Astrocyte (in vitro differentiated cells and primary cell): ENCODE measurements around the gene MCAT. TPM values are rescaled to one million over a fixed set of nuclear protein-coding genes. Genes with fewer than 3 reads are reported as not detected.

Experiments used
- DNase-seq: peaks from one replicate; pipeline ENCODE4 v3.0.0-alpha.2; 2010; ENCODE audit warnings: low read depth
- FAIRE-seq: peaks from 2 replicates; lab custom pipeline; 2011; peaks lifted over from hg19 to GRCh38; lab: Jason Lieb, UNC
- H2AFZ ChIP-seq: 2 replicates; pipeline ENCODE4 v1.6.0; 2012; ENCODE audit warnings: low read depth, low read length, inconsistent platforms
- H3K27ac ChIP-seq: 2 replicates; pipeline ENCODE4 v1.5.1; 2011; ENCODE audit warnings: low read depth, low read length, inconsistent platforms
- H3K27me3 ChIP-seq: 2 replicates; pipeline ENCODE4 v1.6.0; 2011; ENCODE audit warnings: low read length, inconsistent platforms; ENCODE audit not compliant: insufficient read depth
- H3K36me3 ChIP-seq: 2 replicates; pipeline ENCODE4 v1.5.1; 2011; ENCODE audit warnings: low read length, inconsistent platforms; ENCODE audit not compliant: insufficient read depth
- H3K4me1 ChIP-seq: 2 replicates; pipeline ENCODE4 v1.5.1; 2011; ENCODE audit warnings: low read length, inconsistent platforms; ENCODE audit not compliant: insufficient read depth
- H3K4me2 ChIP-seq: 2 replicates; pipeline ENCODE4 v1.6.0; 2012; ENCODE audit warnings: low read length, inconsistent platforms
- H3K4me3 ChIP-seq: 2 replicates; pipeline ENCODE4 v1.5.1; 2011; ENCODE audit warnings: low read depth, mild to moderate bottlenecking, low read length, inconsistent platforms; ENCODE audit not compliant: insufficient read depth
- H3K79me2 ChIP-seq: 2 replicates; pipeline ENCODE4 v1.6.0; 2012; ENCODE audit warnings: mild to moderate bottlenecking, low read length, inconsistent platforms; ENCODE audit not compliant: insufficient read depth
- H3K9ac ChIP-seq: 2 replicates; pipeline ENCODE4 v1.6.0; 2012; ENCODE audit warnings: mild to moderate bottlenecking, low read length, inconsistent platforms
- H3K9me3 ChIP-seq: 2 replicates; pipeline ENCODE4 v1.5.1; 2012; ENCODE audit warnings: low read depth, mild to moderate bottlenecking, low read length, inconsistent platforms; ENCODE audit not compliant: insufficient read depth
- H4K20me1 ChIP-seq: 2 replicates; pipeline ENCODE4 v1.6.0; 2012; ENCODE audit warnings: low read length, inconsistent platforms; ENCODE audit not compliant: insufficient read depth
- H3K27ac Mint-ChIP-seq: one replicate; pipeline ENCODE4 v1.8.0; 2021; ENCODE audit warnings: mild to moderate bottlenecking, mixed read lengths; ENCODE audit not compliant: unreplicated experiment
- H3K27me3 Mint-ChIP-seq: one replicate; pipeline ENCODE4 v1.8.0; 2021; ENCODE audit warnings: low read depth, mixed read lengths; ENCODE audit not compliant: unreplicated experiment
- H3K36me3 Mint-ChIP-seq: one replicate; pipeline ENCODE4 v1.8.0; 2021; ENCODE audit warnings: low read depth, mixed read lengths; ENCODE audit not compliant: unreplicated experiment
- H3K4me1 Mint-ChIP-seq: one replicate; pipeline ENCODE4 v1.8.0; 2021; ENCODE audit warnings: low read depth, mixed read lengths; ENCODE audit not compliant: unreplicated experiment
- H3K4me3 Mint-ChIP-seq: one replicate; pipeline ENCODE4 v1.8.0; 2021; ENCODE audit warnings: mild to moderate bottlenecking, moderate library complexity, mixed read lengths; ENCODE audit not compliant: unreplicated experiment
- H3K9me3 Mint-ChIP-seq: one replicate; pipeline ENCODE4 v1.8.0; 2021; ENCODE audit warnings: mild to moderate bottlenecking, mixed read lengths; ENCODE audit not compliant: unreplicated experiment
- CTCF ChIP-seq: IDR thresholded peaks from 2 replicates; pipeline ENCODE4 v1.5.1; 2011; ENCODE audit warnings: low read depth, mild to moderate bottlenecking, inconsistent platforms, low read length, moderate library complexity; ENCODE audit not compliant: insufficient read depth
- EZH2 ChIP-seq: IDR thresholded peaks from 2 replicates; pipeline ENCODE4 v1.6.1; 2012; ENCODE audit warnings: mild to moderate bottlenecking, low read length, inconsistent platforms; ENCODE audit not compliant: insufficient read depth
- total RNA-seq: library from RNA; stranded (reverse); gene quantifications from 2 replicates; pipeline ENCODE4 v1.2.1, GENCODE V29; 2021

The MCAT gene
- total RNA-seq, 1 donor from 2014 or later = 15.1 TPM

GRCh38 chr22:43114958-43115357, 28.2 kb downstream of the MCAT start:
- peaks cover 42% of the 10 kb centered on the region for H3K27me3 Mint-ChIP-seq
- Histone ChIP-seq H3K4me1 (peaks cover 7% of the 10 kb centered on the region), H3K79me2 (no peaks in the 10 kb centered on the region), H3K27ac (no peak overlapping the region), H3K36me3 (no peaks in the 10 kb centered on the region), H3K4me2 (no peak overlapping the region), H3K4me3 (no peak overlapping the region), H3K9me3 (no peaks in the 10 kb centered on the region), H2AFZ (no peak overlapping the region), H3K27me3 (peaks cover 31% of the 10 kb centered on the region), H4K20me1 (no peaks in the 10 kb centered on the region), H3K9ac (no peak overlapping the region)
- peaks cover 5% of the 10 kb centered on the region for H3K9me3 Mint-ChIP-seq
- no peaks in the 10 kb centered on the region for H3K4me1 Mint-ChIP-seq
- H3K36me3 Mint-ChIP-seq = no peaks in the 10 kb centered on the region
- TF ChIP-seq CTCF (no peak), EZH2 (no peak)
- no peak overlapping the region for H3K27ac Mint-ChIP-seq
- no peak for DNase-seq
- FAIRE-seq = no peak
- no peak overlapping the region for H3K4me3 Mint-ChIP-seq

- no peaks in the 10 kb centered on the region for H3K4me1 Mint-ChIP-seq
- DNase-seq = no peak
- H3K27me3 Mint-ChIP-seq = peaks cover 49% of the 10 kb centered on the region
- Histone ChIP-seq H3K4me2 (no peak overlapping the region), H3K36me3 (no peaks in the 10 kb centered on the region), H3K4me3 (no peak overlapping the region), H3K27me3 (peaks cover 39% of the 10 kb centered on the region), H3K4me1 (peaks cover 7% of the 10 kb centered on the region), H4K20me1 (no peaks in the 10 kb centered on the region), H2AFZ (no peak overlapping the region), H3K27ac (no peak overlapping the region), H3K9me3 (no peaks in the 10 kb centered on the region), H3K9ac (no peak overlapping the region), H3K79me2 (no peaks in the 10 kb centered on the region)
- no peak overlapping the region for H3K4me3 Mint-ChIP-seq
- H3K9me3 Mint-ChIP-seq = peaks cover 5% of the 10 kb centered on the region
- TF ChIP-seq CTCF (no peak), EZH2 (no peak)
- FAIRE-seq = no peak
- no peak overlapping the region for H3K27ac Mint-ChIP-seq
- H3K36me3 Mint-ChIP-seq = no peaks in the 10 kb centered on the region
Observed at GRCh38 chr22:43113526-43114251, 29.5 kb downstream of the MCAT start.

- H3K9me3 ChIP-seq = no peaks in the 10 kb centered on the region
- no peaks in the 10 kb centered on the region for H3K4me1 Mint-ChIP-seq
- DNase-seq = no peak
- H3K9me3 Mint-ChIP-seq = peaks cover 5% of the 10 kb centered on the region
- H3K27ac ChIP-seq = no peak overlapping the region
- H3K4me3 Mint-ChIP-seq = peak overlapping the region; percentile 67
- no peaks in the 10 kb centered on the region for H3K79me2 ChIP-seq
- peaks cover 7% of the 10 kb centered on the region for H3K4me1 ChIP-seq
- no peaks in the 10 kb centered on the region for H3K36me3 ChIP-seq
- H3K27me3 Mint-ChIP-seq = peaks cover 53% of the 10 kb centered on the region
- peak overlapping the region; percentile 86 for H3K4me2 ChIP-seq
- no peaks in the 10 kb centered on the region for H3K36me3 Mint-ChIP-seq
- no peak overlapping the region for H3K27ac Mint-ChIP-seq
- FAIRE-seq = no peak
- TF ChIP-seq EZH2 (peak; percentile 94), CTCF (no peak)
- H2AFZ ChIP-seq = peak overlapping the region; percentile 69
- H4K20me1 ChIP-seq = no peaks in the 10 kb centered on the region
- H3K9ac ChIP-seq = no peak overlapping the region
- H3K4me3 ChIP-seq = no peak overlapping the region
- peaks cover 42% of the 10 kb centered on the region for H3K27me3 ChIP-seq
Observed at GRCh38 chr22:43110927-43111623, 32.1 kb downstream of the MCAT start.
